Caco-2 (cell line): Measurements from ENCODE around the gene NXPH2. TPM values are rescaled to one million over a fixed set of nuclear protein-coding genes. Genes with fewer than 3 reads are reported as not detected.

Source experiments
- BruUV-seq: library from RNA; stranded (reverse); fragments of 400-500 nt; replicated peaks from 2 replicates; lab custom pipeline; 2021; lab: Mats Ljungman, UMichigan
- CTCF ChIA-PET: fragments of 300-600 bp; sonication (Branson Sonifier 250); formaldehyde crosslinking; loops from one replicate; lab custom pipeline; 2022; ENCODE audit warnings: antibody characterized with exemption; lab: Charles Lee
- POLR2A ChIA-PET: fragments of 300-600 bp; sonication (Branson Sonifier 250); formaldehyde crosslinking; loops from one replicate; lab custom pipeline; 2022; ENCODE audit warnings: antibody characterized with exemption; lab: Charles Lee
- DNase-seq, 2 experiments: peaks; one replicate each; pipeline versions ENCODE4 v3.0.0 to v3.0.0-alpha.2; 2020 to 2022
- H3K27me3 ChIP-seq: replicated peaks from 2 replicates; pipeline ENCODE4 v1.6.0; 2011; ENCODE audit warnings: low read length; ENCODE audit not compliant: control insufficient read depth, insufficient read depth
- H3K36me3 ChIP-seq: 2 replicates; pipeline ENCODE4 v1.5.1; 2011; ENCODE audit warnings: low read length; ENCODE audit not compliant: control insufficient read depth, insufficient read depth
- H3K4me1 ChIP-seq: fragments of 250-450 bp; sonication (Bioruptor Pico); 2 replicates; pipeline ENCODE4 v1.5.1; 2020; ENCODE audit warnings: mild to moderate bottlenecking
- H3K4me3 ChIP-seq: 2 replicates; pipeline ENCODE4 v1.5.1; 2011; ENCODE audit warnings: low read depth, mild to moderate bottlenecking, control low read depth, low read length
- H3K9me3 ChIP-seq: fragments of 250-450 bp; sonication (Bioruptor Pico); 2 replicates; pipeline ENCODE4 v1.5.1; 2020; ENCODE audit warnings: mild to moderate bottlenecking, moderate library complexity
- H3K27ac Mint-ChIP-seq: one replicate; pipeline ENCODE4 v1.8.0; 2022; ENCODE audit warnings: mixed read lengths; ENCODE audit not compliant: unreplicated experiment
- H3K27me3 Mint-ChIP-seq: one replicate; pipeline ENCODE4 v1.8.0; 2022; ENCODE audit warnings: mixed read lengths; ENCODE audit not compliant: insufficient read depth, unreplicated experiment
- H3K36me3 Mint-ChIP-seq: one replicate; pipeline ENCODE4 v1.8.0; 2022; ENCODE audit warnings: mild to moderate bottlenecking, mixed read lengths; ENCODE audit not compliant: insufficient read depth, unreplicated experiment
- H3K4me1 Mint-ChIP-seq: one replicate; pipeline ENCODE4 v1.8.0; 2022; ENCODE audit warnings: low read depth, mixed read lengths; ENCODE audit not compliant: unreplicated experiment
- H3K4me3 Mint-ChIP-seq: one replicate; pipeline ENCODE4 v1.8.0; 2022; ENCODE audit warnings: mild to moderate bottlenecking, moderate library complexity, mixed read lengths; ENCODE audit not compliant: unreplicated experiment
- H3K9me3 Mint-ChIP-seq: one replicate; pipeline ENCODE4 v1.8.0; 2022; ENCODE audit warnings: mixed read lengths; ENCODE audit not compliant: unreplicated experiment
- CTCF ChIP-seq, 2 experiments: fragments of 200-600 bp in 1 of 2; IDR thresholded peaks; 1 replicate in 1 of 2; 2 replicates in 1 of 2; pipeline versions ENCODE4 v1.5.1 to v1.8.0; 2011 to 2022; ENCODE audit warnings: antibody characterized with exemption in 1 of 2, control low read depth in 1 of 2, inconsistent platforms in 1 of 2, low read depth in 1 of 2, low read length in 1 of 2, mild to moderate bottlenecking in 1 of 2, moderate library complexity in 1 of 2; ENCODE audit not compliant: insufficient read depth in 1 of 2, severe bottlenecking in 1 of 2, unreplicated experiment in 1 of 2
- intact Hi-C: fragments of 100-400 bp; cut with micrococcal nuclease; formaldehyde crosslinking; loops from one replicate; pipeline ENCODE4 v1.10.0; 2022; ENCODE audit not compliant: unreplicated experiment
- total RNA-seq: library from RNA; stranded (reverse); gene quantifications from 2 replicates; pipeline ENCODE4 v1.2.3, GENCODE V29; 2022

NXPH2 gene
- total RNA-seq, 1 experiment from 2014 or later, result not detected

- H3K9me3 Mint-ChIP-seq, result no peaks in the 10 kb centered on the region
- ChIA-PET POLR2A (no interaction called here), CTCF (no interaction called here)
- H3K36me3 ChIP-seq, result no peaks in the 10 kb centered on the region
- DNase-seq, result no peak
- no peaks in the 10 kb centered on the region for H3K4me1 Mint-ChIP-seq
- H3K4me3 Mint-ChIP-seq, result no peak overlapping the region
- no peaks in the 10 kb centered on the region for H3K9me3 ChIP-seq
- no TSS peak for BruUV-seq
- H3K4me1 ChIP-seq, result no peaks in the 10 kb centered on the region
- H3K27me3 ChIP-seq, result no peaks in the 10 kb centered on the region
- H3K27me3 Mint-ChIP-seq, result no peaks in the 10 kb centered on the region
- H3K27ac Mint-ChIP-seq, result no peak overlapping the region
- no peak for TF ChIP-seq CTCF (IDR thresholded peaks at IDR 0.05; ENCODE audit: insufficient read depth in 1 of 2, low read depth in 1 of 2, low read length in 1 of 2, severe bottlenecking in 1 of 2, unreplicated experiment in 1 of 2)
- H3K4me3 ChIP-seq, result no peak overlapping the region
- H3K36me3 Mint-ChIP-seq, result no peaks in the 10 kb centered on the region
- intact Hi-C loops, result no loop called here
Observed at GRCh38 chr2:138670734-138671133, 109.5 kb downstream of the NXPH2 start.

- no peak for TF ChIP-seq CTCF (IDR thresholded peaks at IDR 0.05; ENCODE audit: insufficient read depth in 1 of 2, low read depth in 1 of 2, low read length in 1 of 2, severe bottlenecking in 1 of 2, unreplicated experiment in 1 of 2)
- intact Hi-C loops, result no loop called here
- H3K4me3 ChIP-seq, result no peak overlapping the region
- no peak overlapping the region for H3K4me3 Mint-ChIP-seq
- no peaks in the 10 kb centered on the region for H3K4me1 ChIP-seq
- H3K4me1 Mint-ChIP-seq, result no peaks in the 10 kb centered on the region
- DNase-seq, result no peak
- H3K27ac Mint-ChIP-seq, result no peak overlapping the region
- no peaks in the 10 kb centered on the region for H3K36me3 ChIP-seq
- H3K9me3 ChIP-seq, result no peaks in the 10 kb centered on the region
- ChIA-PET POLR2A (no interaction called here), CTCF (no interaction called here)
- H3K27me3 ChIP-seq, result no peaks in the 10 kb centered on the region
- no TSS peak for BruUV-seq
- H3K9me3 Mint-ChIP-seq, result no peaks in the 10 kb centered on the region
- no peaks in the 10 kb centered on the region for H3K27me3 Mint-ChIP-seq
- no peaks in the 10 kb centered on the region for H3K36me3 Mint-ChIP-seq
Observed at GRCh38 chr2:138665937-138666336, 114.3 kb downstream of the NXPH2 start.

GRCh38 chr2:138658187-138658894, 121.8 kb downstream of the NXPH2 start:
- H3K36me3 ChIP-seq, result no peaks in the 10 kb centered on the region
- Mint-ChIP-seq H3K4me1 (peaks cover 16% of the 10 kb centered on the region), H3K27ac (no peak overlapping the region), H3K9me3 (no peaks in the 10 kb centered on the region), H3K4me3 (no peak overlapping the region), H3K27me3 (no peaks in the 10 kb centered on the region), H3K36me3 (no peaks in the 10 kb centered on the region)
- BruUV-seq, result no TSS peak
- H3K9me3 ChIP-seq, result no peaks in the 10 kb centered on the region
- intact Hi-C loops, result no loop called here
- ChIA-PET POLR2A (no interaction called here), CTCF (interaction anchor here (0.8 kb wide), 1 partner anchor 181 kb away, joined by 9 read pairs; no protein-coding TSS in a partner anchor)
- no peak overlapping the region for H3K4me3 ChIP-seq
- peak in 1 of 2 experiments; percentile 35 for TF ChIP-seq CTCF (IDR thresholded peaks at IDR 0.05; ENCODE audit: insufficient read depth in 1 of 2, low read depth in 1 of 2, low read length in 1 of 2, severe bottlenecking in 1 of 2, unreplicated experiment in 1 of 2)
- H3K27me3 ChIP-seq, result no peaks in the 10 kb centered on the region
- H3K4me1 ChIP-seq, result peaks cover 1% of the 10 kb centered on the region; the same call in 1 of the 2 replicates
- peak in 1 of 2 experiments; percentile 21 for DNase-seq
